ENCODE measurements around the gene FAM171A2. TPM values are rescaled to one million over a fixed set of nuclear protein-coding genes. Genes with fewer than 3 reads are reported as not detected.
A peak's percentile ranks its signal among the peaks of the same experiment; 100 is the strongest.

Gene FAM171A2
- total and polyA plus RNA-seq, 10 of the 15 experiments (the other 5 are each of a cell fraction or from before 2014, with no cell fraction given): 0.08 to 1.7 (median 0.27) TPM; not detected in 2

DNA sequence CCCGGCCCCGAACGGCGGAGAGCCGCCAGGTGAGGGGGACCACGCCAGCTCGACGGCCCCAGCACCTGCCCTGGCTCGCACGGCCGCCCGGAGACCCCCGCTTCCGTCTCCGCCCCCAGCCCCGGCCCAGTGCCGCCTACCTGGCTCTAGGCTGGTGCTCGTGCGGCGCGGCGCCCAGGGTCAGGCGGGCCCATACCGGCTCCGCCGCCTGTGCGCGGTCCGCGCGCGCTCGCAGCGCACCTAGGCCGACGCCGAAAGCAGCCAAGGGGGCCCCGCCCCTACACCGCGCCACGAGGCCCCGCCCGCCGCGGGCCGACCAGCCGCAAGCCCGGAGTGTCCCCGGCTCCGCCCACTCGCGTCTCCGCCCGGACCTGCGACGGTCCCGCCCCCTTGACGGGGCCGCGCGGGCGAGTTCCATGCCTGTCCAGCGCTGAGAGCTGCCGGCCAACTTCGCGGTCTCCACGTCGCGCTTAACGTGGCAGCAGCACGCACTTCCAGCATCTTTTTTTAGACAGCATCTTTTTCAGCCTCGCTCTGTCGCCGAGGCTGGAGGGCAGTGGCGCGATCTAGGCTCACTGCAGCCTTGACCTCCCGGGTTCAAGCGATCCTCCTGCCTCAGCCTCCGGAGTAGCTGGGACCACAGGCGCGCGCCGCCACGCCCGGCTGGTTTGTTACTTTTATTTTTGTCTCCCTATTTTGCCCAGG, 38.9 kb downstream of the FAM171A2 start, which contains the start of gene SLC25A39 (continued):
- TF ChIP-seq, protein P1, sequence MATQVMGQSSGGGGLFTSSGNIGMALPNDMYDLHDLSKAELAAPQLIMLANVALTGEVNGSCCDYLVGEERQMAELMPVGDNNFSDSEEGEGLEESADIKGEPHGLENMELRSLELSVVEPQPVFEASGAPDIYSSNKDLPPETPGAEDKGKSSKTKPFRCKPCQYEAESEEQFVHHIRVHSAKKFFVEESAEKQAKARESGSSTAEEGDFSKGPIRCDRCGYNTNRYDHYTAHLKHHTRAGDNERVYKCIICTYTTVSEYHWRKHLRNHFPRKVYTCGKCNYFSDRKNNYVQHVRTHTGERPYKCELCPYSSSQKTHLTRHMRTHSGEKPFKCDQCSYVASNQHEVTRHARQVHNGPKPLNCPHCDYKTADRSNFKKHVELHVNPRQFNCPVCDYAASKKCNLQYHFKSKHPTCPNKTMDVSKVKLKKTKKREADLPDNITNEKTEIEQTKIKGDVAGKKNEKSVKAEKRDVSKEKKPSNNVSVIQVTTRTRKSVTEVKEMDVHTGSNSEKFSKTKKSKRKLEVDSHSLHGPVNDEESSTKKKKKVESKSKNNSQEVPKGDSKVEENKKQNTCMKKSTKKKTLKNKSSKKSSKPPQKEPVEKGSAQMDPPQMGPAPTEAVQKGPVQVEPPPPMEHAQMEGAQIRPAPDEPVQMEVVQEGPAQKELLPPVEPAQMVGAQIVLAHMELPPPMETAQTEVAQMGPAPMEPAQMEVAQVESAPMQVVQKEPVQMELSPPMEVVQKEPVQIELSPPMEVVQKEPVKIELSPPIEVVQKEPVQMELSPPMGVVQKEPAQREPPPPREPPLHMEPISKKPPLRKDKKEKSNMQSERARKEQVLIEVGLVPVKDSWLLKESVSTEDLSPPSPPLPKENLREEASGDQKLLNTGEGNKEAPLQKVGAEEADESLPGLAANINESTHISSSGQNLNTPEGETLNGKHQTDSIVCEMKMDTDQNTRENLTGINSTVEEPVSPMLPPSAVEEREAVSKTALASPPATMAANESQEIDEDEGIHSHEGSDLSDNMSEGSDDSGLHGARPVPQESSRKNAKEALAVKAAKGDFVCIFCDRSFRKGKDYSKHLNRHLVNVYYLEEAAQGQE (IDR thresholded peaks at IDR 0.05; ENCODE audit: low read depth, low read length): peak; percentile 44; the same call in 1 of the 2 replicates
- TF ChIP-seq ZNF217 (IDR thresholded peaks at IDR 0.05): peak; percentile 92
- peak; percentile 41; the same call in 1 of the 2 replicates for TF ChIP-seq POLR2AphosphoS5 (IDR thresholded peaks at IDR 0.05; ENCODE audit: low read length)
- TF ChIP-seq RELA (IDR thresholded peaks at IDR 0.05; ENCODE audit: borderline replicate concordance, partially characterized antibody): peak; percentile 74
- TF ChIP-seq, protein P2, sequence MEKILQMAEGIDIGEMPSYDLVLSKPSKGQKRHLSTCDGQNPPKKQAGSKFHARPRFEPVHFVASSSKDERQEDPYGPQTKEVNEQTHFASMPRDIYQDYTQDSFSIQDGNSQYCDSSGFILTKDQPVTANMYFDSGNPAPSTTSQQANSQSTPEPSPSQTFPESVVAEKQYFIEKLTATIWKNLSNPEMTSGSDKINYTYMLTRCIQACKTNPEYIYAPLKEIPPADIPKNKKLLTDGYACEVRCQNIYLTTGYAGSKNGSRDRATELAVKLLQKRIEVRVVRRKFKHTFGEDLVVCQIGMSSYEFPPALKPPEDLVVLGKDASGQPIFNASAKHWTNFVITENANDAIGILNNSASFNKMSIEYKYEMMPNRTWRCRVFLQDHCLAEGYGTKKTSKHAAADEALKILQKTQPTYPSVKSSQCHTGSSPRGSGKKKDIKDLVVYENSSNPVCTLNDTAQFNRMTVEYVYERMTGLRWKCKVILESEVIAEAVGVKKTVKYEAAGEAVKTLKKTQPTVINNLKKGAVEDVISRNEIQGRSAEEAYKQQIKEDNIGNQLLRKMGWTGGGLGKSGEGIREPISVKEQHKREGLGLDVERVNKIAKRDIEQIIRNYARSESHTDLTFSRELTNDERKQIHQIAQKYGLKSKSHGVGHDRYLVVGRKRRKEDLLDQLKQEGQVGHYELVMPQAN (conservative IDR thresholded peaks at IDR 0.05): peak; percentile 88
- peak; percentile 40; the same call in 1 of the 2 replicates for TF ChIP-seq NR2C1 (IDR thresholded peaks at IDR 0.05)
- no peak for TF ChIP-seq TBL1XR1 (IDR thresholded peaks at IDR 0.05; ENCODE audit: low read depth, low read length)
- peak; percentile 67; the same call in 1 of the 2 replicates for TF ChIP-seq GATAD2B (conservative IDR thresholded peaks at IDR 0.05; ENCODE audit: low read depth)
- TF ChIP-seq, protein P3, sequence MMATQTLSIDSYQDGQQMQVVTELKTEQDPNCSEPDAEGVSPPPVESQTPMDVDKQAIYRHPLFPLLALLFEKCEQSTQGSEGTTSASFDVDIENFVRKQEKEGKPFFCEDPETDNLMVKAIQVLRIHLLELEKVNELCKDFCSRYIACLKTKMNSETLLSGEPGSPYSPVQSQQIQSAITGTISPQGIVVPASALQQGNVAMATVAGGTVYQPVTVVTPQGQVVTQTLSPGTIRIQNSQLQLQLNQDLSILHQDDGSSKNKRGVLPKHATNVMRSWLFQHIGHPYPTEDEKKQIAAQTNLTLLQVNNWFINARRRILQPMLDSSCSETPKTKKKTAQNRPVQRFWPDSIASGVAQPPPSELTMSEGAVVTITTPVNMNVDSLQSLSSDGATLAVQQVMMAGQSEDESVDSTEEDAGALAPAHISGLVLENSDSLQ (IDR thresholded peaks at IDR 0.05): no peak; the same call in 1 of the 2 replicates
- TF ChIP-seq TCF3 (IDR thresholded peaks at IDR 0.05; ENCODE audit: borderline replicate concordance, insufficient read depth, low read depth, low read length): no peak
- peak; percentile 71; the same call in 1 of the 2 replicates for TF ChIP-seq YY1 (IDR thresholded peaks at IDR 0.05; ENCODE audit: low read depth, low read length)
- 0 out of 2 replicates have a peak, but pooled peaks have one; percentile 56 for TF ChIP-seq ZNF24 (IDR thresholded peaks at IDR 0.05)
- peak; percentile 10 for TF ChIP-seq HDAC6 (IDR thresholded peaks at IDR 0.05; ENCODE audit: unreplicated experiment)
- TF ChIP-seq RAD21 (IDR thresholded peaks at IDR 0.05; ENCODE audit: insufficient read depth, low read depth, low read length): no peak
- peak; percentile 70; the same call in 2 of the 3 replicates for TF ChIP-seq POU2F2 (IDR thresholded peaks at IDR 0.05; ENCODE audit: borderline replicate concordance, low read depth, low read length)
- peak; percentile 57 for TF ChIP-seq NR2F1 (conservative IDR thresholded peaks at IDR 0.05)
- no peak for TF ChIP-seq STAT3 (IDR thresholded peaks at IDR 0.05; ENCODE audit: low read depth, low read length)
- TF ChIP-seq, protein P4, sequence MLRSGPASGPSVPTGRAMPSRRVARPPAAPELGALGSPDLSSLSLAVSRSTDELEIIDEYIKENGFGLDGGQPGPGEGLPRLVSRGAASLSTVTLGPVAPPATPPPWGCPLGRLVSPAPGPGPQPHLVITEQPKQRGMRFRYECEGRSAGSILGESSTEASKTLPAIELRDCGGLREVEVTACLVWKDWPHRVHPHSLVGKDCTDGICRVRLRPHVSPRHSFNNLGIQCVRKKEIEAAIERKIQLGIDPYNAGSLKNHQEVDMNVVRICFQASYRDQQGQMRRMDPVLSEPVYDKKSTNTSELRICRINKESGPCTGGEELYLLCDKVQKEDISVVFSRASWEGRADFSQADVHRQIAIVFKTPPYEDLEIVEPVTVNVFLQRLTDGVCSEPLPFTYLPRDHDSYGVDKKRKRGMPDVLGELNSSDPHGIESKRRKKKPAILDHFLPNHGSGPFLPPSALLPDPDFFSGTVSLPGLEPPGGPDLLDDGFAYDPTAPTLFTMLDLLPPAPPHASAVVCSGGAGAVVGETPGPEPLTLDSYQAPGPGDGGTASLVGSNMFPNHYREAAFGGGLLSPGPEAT (IDR thresholded peaks at IDR 0.05; ENCODE audit: low read depth): peak; percentile 52; the same call in 1 of the 2 replicates
- TF ChIP-seq MXI1 (IDR thresholded peaks at IDR 0.05; ENCODE audit: low read depth, low read length): peak; percentile 63
- TF ChIP-seq RB1 (IDR thresholded peaks at IDR 0.05; ENCODE audit: borderline replicate concordance): no peak; the same call in 1 of the 2 replicates
- peak; percentile 73 for TF ChIP-seq IKZF1 (conservative IDR thresholded peaks at IDR 0.05)
- TF ChIP-seq ZBED1 (IDR thresholded peaks at IDR 0.05; ENCODE audit: borderline replicate concordance): no peak
- 0 out of 2 replicates have a peak, but pooled peaks have one; percentile 48 for TF ChIP-seq ZNF207 (IDR thresholded peaks at IDR 0.05; ENCODE audit: borderline replicate concordance)
